Measurements from ENCODE around the gene HLA-DMA. TPM values are rescaled to one million over a fixed set of nuclear protein-coding genes. Genes with fewer than 3 reads are reported as not detected.

HLA-DMA gene
- total and polyA plus RNA-seq, 2 of the 13 experiments (the other 11 are each of a cell fraction or from before 2014, with no cell fraction given), result 0.70 to 0.71 TPM

GRCh38 chr6:32967151-32968091, 14.5 kb upstream of the HLA-DMA start (continued):
- TF ChIP-seq ZNF512B (CRISPR knock-in tag; IDR thresholded peaks at IDR 0.05; ENCODE audit: borderline replicate concordance), result peak; percentile 10; the same call in 1 of the 2 replicates
- no peak for TF ChIP-seq ZNF382 (CRISPR knock-in tag; IDR thresholded peaks at IDR 0.05; ENCODE audit: borderline replicate concordance)
- TF ChIP-seq ZNF432 (CRISPR knock-in tag; IDR thresholded peaks at IDR 0.05; ENCODE audit: borderline replicate concordance), result no peak
- TF ChIP-seq SMC3 (IDR thresholded peaks at IDR 0.05; ENCODE audit: low read length), result peak; percentile 55; the same call in 1 of the 2 replicates
- TF ChIP-seq EED (CRISPR knock-in tag; IDR thresholded peaks at IDR 0.05), result no peak
- no peak for TF ChIP-seq ZBTB49 (CRISPR knock-in tag; IDR thresholded peaks at IDR 0.05; ENCODE audit: borderline replicate concordance)
- TF ChIP-seq ARNTL (CRISPR knock-in tag; IDR thresholded peaks at IDR 0.05), result no peak
- TF ChIP-seq ZNF598 (CRISPR knock-in tag; IDR thresholded peaks at IDR 0.05; ENCODE audit: borderline replicate concordance), result no peak
- no peak for TF ChIP-seq SPEN (CRISPR knock-in tag; IDR thresholded peaks at IDR 0.05; ENCODE audit: low read depth)
- no peak; the same call in 1 of the 2 replicates for TF ChIP-seq RXRA (CRISPR knock-in tag; IDR thresholded peaks at IDR 0.05)
- TF ChIP-seq ISL2 (CRISPR knock-in tag; IDR thresholded peaks at IDR 0.05), result 0 out of 2 replicates have a peak, but pooled peaks have one; percentile 26
- peak; percentile 52; the same call in 1 of the 2 replicates for TF ChIP-seq MED1 (CRISPR knock-in tag; IDR thresholded peaks at IDR 0.05)
- no peak for TF ChIP-seq DR1 (CRISPR knock-in tag; IDR thresholded peaks at IDR 0.05)
- no peak for TF ChIP-seq ZNF343 (CRISPR knock-in tag; IDR thresholded peaks at IDR 0.05)
- no peak; the same call in 1 of the 2 replicates for TF ChIP-seq YEATS2 (CRISPR knock-in tag; IDR thresholded peaks at IDR 0.05; ENCODE audit: borderline replicate concordance)
- TF ChIP-seq NR2F2 (IDR thresholded peaks at IDR 0.05; ENCODE audit: borderline replicate concordance, low read depth), result no peak
- no peak for TF ChIP-seq ZNF790 (CRISPR knock-in tag; IDR thresholded peaks at IDR 0.05; ENCODE audit: borderline replicate concordance)
- peak; percentile 48; the same call in 1 of the 2 replicates for TF ChIP-seq HOXA3 (CRISPR knock-in tag; IDR thresholded peaks at IDR 0.05)
